Measurements from ENCODE around the gene YKT6. TPM values are rescaled to one million over a fixed set of nuclear protein-coding genes. Genes with fewer than 3 reads are reported as not detected.

Gene YKT6
- total RNA-seq, 1 donor from 2014 or later: 75.0 TPM

DNA sequence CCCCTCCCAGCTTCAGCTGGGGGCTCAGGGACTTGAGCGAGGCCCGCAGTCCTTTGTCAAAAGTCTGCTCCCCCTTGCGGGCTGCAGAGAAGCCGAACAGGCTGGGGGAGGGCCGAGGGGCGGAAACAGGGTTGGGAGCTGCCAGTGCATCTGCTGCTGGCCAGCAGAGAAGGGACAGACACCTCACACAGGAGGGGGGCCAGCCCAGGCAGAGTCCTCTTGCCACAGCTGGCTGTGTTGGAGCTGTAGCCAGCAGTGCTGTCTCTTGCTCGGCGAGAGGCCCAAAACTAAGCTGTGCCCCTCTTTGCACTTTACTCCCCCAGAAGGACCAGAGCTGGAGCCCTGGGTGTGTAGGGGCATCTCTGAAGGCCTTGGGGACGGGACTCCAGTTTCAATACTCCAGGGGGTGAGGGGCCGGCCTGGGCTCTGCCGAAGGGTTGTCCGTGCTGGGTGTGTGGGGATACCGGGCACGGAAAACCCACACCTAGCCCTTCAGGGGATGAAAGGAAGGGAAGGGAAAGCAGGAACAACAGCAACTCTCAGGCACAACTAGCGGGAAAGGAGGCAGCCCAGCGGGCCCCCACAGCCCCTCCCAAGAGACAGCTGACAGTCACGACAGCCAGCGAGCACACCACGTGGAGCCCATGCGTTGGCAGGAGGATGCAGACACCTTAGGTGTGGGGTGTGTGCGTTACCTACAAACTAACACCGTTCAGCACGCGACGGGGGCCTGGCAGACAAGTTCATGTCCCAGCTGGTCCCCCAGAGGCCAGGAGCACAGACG is 17.8 kb downstream of the YKT6 start:
- DNase-seq (ENCODE audit: low read depth in 2 of 2): peak in 1 of 2 donors; percentile 42

DNA sequence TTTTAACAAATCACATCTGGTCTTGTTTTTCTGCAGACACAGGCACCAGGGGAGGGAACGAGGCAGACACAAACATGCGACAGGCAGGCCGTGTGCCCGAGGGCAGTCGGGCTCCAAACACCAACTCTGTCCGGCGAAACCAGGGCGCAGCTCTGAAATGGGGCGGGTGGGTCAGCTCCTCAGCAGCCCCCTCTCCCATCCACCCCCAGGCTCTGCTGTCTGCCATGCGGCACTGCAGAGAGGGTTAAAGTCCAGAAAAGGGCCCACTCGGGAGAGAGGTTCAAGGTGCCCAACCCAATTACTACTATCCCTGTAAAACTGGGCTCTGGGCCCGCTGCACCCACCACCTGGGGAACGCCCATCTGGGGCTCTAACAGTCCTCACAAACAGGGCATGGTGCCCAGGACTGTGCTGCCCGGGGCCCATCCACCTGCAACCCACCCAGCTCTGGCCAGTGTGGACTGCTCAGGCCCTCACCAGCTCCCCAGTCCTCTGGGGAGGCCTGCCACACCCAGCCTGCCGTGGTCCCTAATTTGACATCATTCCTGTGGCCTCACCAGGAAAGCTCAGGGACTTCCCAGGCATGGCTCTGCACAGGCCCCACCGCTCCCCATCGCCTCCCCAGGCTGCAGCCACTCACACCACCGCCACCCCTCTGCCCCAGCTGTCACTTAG is 18.7 kb downstream of the YKT6 start:
- no peak for DNase-seq (ENCODE audit: low read depth in 2 of 2)

DNA sequence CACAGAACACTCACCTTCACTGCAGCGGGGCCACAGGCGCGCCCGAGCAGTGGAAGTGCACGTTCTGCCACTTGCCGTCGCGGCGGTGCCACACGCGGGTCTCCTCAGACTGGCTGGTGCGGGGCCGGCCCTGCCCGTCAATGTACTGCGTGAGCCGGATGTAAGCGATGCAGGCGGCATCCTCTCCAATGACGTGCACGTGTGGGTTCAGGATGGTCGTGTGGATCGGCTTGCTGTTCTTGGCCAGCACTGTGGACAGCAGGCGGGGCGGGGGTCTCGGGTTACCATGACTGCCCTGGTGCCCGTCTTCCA is 19.2 kb downstream of the YKT6 start:
- DNase-seq (ENCODE audit: low read depth in 2 of 2): no peak

DNA sequence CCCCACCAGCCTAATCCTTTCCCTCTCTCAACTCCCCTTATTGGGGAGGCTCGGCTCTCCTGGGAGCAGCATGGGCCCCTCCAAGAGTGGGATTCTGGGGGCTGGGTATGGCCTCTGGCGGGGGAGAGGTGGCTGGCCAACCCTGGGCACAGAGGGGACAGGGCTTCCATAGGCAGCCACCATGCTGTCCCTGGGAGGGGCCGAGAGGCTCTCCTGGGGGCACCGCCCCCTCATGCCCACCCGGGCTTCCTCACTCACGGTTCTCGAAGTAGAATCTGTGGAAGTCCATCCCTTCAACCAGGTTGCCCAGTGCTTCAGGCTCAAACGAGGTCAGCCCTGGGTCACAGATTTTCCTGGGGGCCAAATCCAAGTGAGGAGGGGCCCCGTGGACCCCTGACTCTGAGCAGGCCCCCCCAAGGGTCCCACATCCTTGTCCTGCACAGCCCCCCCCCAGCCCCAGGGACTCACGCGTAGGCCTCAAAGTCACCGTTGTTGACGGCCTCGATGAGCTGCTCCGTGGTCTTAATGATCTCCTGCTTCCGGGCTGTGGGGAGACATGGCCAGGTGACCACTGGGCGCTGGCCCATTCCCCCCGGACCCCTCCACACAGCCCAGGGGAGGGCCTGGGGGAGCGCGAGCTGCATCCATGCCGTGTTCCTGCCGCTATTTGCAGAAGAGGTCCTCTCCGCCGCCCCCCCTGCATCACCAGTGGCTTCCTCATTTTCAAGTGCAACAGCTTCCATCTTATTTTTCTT is 19.8 kb downstream of the YKT6 start:
- DNase-seq (ENCODE audit: low read depth in 2 of 2): no peak

DNA sequence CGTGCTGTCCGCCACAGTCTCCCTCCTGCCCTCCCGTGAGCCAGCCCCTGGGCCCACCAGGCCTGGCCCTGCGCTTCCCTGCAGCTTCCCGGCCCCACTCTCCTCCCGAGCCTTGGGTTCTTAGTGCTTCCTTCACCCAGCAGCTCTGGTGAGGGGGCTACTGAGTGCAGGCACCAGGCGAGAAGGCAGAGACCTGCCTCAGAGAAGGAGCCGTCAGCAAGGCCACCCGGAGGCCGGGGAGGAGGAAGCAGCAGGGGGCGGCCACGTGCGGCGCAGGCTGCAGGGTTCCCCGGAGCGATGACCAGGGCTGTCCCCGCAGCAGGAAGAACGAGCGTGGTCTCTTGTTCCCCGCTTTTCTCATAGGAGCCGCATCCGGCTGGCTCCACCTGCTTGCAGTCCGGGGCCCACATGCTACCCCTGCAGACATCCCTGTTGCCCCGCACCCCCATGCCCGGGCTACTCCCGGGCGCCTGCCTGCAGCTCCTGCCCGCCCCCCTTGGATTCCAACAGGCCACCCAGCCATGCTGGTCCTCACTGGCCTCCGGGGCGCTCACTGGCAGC is 20.5 kb downstream of the YKT6 start:
- peak; percentile 12 to 27 for DNase-seq (ENCODE audit: low read depth in 2 of 2)

DNA sequence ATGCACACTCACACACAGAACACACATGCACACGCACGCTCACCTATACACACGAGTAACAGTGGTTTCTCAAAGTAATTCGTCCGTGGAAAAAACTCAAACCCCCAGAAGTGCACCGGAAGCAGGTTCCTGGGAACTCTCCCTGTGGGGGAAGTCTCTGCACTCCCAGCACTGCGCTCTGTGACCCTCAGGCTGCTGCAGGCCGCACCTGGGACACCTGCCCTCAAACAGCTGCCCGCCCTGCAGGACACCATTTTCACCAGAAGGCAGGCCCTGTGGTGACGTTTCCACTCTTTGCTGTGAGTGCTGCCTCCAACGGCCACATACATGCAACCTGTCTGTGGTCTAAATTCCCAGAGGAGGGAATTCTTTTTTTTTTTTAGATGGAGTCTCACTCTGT is 21.3 kb downstream of the YKT6 start:
- no peak for DNase-seq (ENCODE audit: low read depth in 2 of 2)

DNA sequence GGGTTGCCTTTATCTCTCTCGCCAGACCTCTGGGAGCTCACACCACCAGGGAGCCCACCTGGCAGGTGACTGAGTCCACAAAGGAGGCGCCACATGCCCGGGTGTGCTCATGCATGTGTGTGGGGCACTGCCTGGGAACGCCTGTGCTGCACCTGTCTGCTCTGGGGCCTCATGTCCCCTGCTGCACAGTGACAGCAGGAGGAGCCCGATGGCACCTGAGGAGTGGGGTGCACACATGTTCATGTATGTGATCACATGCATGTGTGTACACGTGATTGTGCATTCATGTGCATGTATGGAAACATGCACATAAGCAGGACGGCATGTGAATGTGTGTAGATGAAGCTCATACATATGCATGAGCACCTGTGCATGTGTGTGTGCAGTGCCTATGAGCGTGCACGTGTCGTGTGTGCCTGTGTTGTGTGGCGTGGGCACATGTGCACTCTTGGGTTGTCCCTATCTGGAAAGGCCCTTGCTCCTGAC is 22.0 kb downstream of the YKT6 start:
- DNase-seq (ENCODE audit: low read depth in 2 of 2): no peak

DNA sequence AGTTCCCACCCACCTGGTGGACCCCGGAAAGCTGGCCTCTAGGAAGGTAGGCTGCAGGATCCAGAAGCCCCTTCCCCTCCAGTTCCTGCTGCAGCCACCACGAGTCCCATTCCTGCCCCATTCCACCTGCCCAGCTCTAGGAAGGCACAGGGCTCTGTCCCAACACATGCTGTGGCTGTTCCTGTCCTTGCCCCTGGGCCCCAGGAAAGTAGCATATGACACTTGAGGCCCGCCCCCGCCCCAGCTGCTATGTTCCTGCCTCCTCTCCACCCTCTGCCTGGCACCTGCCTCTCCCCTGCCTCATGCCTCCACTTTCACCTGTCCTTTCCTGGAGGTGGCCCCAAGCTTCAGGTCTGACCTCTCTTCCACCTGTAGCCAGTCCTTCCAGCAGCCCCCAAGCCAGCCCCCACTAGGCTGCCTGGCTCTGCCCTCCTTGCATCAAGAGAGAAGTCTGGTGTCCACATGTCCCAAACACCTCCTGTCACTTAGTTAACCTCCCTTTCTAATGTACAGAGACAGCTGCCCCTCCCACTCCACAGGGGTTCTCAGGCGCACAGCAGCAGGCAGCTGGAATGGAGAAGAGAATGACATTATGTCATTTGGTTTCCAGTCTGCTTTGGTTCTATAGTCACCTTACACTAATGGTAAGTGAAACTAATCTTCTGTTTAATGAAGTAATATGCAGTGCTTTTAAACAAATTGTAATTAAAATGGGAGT is 22.7 kb downstream of the YKT6 start:
- no peak for DNase-seq (ENCODE audit: low read depth in 2 of 2)

DNA sequence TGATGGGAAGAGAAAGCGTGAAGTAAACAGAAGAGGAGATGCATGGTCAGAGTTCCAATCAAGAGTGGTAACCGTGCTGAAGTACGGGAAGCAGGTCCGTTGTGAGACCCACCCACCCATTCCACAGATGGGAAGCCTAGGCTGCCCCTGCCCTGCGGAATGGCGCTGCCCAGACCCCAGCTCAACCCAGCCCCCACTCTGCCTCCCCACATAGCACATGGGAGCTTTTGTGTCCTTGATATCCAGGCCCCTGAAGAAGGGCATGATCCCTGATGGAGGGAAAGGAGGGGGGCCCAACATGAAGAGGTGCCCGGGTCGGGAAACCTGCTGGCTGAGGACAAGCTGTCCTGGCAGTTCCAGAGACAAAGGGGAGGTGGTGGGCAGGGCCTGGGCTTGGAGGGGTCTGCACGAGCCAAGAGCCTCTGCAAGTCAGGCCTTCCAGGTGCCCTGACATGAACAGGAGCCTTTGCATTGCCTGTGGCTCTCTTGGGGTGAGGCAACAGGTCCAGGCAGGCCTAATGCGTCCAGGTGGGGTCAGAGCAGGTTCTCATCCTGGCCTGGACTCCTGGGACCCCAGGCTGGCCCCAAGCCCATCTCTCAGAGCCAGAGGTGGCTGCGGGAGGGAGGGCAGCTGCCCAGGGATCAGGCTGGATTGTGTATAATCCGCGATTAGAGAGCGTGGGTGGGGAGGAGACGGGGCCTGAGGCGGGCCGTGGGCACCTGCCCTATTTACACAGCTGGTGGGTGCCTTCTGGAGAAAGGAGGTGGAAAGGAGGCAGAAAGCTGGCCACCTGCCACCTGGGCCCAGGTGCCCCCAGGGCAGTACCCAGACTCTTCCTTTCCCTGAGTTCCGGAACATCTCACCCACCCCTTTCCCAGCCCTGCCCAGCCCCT is 23.5 kb downstream of the YKT6 start:
- no peak for DNase-seq (ENCODE audit: low read depth in 2 of 2)

DNA sequence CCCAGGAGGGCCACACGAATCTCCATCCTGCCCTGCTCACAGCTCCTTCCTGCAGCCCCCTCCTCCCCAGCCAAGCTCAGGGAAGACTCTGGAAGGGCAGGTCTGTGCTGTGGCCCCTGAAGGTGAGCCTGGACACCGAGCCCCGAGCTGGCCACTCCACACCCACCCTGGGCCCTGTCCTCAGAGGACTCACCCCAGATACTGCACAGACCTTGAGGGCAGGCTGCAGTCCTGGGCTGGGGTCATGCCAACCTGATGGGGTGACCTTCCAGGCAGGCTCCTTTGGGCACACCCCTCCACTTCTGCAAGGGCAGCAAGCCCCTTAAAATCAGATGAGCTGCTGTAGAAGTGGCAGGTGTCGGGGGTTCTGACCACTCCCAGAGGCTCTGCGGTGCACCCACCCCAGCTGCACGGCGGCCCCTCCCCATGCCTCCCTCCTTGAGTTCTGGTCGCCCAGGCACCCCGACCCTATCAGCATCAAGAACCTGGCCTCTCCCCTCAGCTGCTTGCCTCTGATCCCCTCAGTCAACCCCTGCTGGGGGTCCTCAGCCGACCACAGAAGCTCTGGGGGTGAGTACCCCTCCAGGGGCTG is 24.3 kb downstream of the YKT6 start:
- no peak for DNase-seq (ENCODE audit: low read depth in 2 of 2)

DNA sequence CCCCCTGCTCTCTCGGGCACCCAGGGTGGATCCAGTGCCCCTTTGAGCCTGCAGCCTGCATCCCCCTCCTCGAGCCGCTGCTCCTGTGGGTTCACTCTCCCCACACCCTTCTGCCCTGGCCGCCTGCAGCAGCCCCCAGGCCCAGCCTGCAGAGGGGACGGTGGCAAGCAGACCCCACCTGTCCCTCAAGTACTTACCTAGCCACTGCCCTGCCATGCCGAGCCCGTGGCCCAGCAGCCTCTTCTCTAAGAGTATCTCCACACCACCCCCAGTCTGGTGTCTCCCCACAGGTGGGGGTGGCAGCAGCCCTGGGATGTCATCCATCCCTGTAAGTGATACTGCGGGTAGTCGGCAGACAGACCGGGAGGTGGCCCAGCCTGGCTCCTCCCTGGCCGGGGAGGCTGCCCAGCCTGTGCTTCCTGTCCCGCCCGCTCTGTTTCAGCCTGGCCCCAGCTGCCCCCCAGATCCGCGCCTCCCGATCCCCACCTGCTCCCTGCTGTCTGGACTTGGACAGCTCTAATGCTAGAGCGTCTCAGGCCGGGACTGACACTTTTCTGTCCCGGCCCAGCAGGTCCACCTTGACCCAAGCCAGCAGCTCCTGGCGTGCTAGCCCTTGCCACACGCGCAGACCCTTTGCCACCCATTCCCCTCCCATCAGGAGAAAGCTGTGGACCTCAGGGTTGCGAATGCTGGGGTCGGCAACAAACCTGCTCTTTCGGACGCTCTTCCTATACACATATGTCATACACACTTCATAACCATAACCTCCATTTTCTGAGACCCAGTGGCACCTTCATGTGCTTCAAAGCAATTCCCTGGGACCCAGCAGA is 25.0 kb downstream of the YKT6 start:
- peak in 1 of 2 donors; percentile 28 for DNase-seq (ENCODE audit: low read depth in 2 of 2)

DNA sequence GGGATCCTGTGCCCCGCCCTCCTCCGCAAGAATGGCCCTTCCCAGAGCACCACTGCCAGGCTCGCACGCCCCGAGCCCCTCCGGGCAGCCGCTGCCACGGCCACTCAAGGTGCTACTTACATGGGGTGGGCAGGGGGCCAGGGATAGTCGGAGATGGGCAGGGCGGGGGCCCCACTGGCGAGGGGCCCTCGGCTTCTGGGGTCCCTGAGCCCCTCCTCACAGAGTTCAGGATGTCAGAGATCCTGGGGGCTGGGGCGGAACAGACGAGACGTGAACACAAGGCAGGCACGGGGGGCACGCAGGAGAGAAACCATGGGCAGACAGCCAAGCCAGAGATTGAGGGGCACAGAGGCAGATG is 25.6 kb downstream of the YKT6 start:
- no peak for DNase-seq (ENCODE audit: low read depth in 2 of 2)

DNA sequence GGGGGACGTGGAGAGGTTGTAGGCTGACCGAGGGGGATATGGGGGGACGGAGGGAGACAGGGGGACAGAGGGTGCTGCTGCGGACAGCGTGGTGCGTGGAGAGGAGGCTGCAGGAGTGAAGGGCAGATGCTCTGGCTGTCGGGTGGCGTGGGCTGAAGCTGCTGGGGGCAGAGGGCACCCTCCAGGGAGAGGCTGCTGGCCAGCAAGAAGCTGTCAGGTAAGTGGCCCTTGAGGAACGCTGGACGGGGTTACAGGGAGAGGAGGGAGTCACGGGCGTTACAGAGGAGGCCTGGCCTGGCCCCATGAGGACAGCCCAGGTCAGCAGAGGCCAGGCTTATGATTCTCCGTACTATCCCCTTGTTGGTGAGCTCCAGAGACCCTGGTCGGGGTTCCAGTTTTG is 27.1 kb downstream of the YKT6 start:
- no peak for DNase-seq (ENCODE audit: low read depth in 2 of 2)

DNA sequence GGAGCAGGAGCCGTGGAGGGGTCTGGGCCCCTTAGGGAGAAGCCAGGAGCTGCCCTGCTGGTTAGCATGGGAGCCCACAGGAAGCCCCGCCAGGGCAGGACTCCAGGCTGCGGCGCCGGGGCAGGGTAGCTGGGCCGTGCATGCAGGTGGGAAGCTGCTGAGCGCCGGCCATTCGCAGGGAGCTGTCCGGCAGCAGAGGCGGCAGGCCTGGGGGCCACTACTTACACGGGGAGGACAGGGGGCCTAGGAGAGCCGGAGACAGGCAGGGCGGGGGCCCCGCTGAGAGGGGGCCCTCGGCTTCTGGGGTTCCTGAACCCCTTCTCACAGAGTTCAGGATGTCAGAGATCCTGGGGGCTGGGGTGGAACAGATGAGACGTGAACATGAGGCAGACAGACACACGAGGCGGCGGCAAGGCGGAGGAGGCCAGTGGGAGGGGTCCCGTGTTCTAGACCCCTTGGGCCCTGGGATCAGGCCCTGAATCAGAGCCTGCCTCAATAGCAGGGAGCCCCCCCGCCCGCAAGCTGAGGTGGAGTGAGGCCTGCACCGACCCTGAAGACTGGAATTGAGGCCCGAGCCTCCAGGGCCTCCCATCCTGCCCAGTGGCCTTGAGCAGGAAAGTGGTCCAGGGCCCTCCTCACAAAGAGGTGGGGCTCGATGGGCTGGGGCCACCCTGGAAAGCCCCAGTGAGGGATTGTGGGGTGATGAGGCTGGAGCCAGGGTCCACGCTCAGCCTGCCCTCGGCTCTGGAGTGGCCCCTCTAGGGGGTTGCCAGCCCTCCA is 28.0 kb downstream of the YKT6 start:
- DNase-seq (ENCODE audit: low read depth in 2 of 2): no peak

DNA sequence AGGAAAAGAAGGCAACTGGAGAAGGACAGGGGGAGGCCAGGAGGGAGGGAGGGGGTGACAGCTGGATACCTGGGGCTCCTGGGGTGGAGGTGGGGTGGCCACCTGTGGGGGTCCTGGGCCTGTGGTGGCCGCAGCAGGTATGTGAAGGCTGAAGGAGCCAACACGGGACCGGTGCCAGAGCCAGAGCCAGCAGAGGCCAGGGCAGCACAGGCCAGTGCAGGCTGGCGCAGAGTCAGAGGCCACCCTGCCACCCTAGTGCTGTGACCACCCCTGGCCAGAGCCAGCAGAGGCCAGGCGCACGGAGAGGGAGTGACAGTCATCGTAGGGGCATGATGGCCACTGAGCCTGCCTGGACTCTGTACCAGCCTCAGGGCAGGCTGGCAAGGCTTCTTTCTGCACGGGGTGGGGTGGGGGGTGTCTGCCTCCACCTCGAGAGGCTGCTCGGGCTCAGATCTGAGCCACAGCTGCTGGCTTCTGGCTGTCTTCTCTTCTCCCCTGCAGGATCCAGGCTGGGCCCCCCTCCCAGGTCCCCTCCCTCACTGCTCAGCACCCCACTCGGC is 28.8 kb downstream of the YKT6 start:
- no peak for DNase-seq (ENCODE audit: low read depth in 2 of 2)

DNA sequence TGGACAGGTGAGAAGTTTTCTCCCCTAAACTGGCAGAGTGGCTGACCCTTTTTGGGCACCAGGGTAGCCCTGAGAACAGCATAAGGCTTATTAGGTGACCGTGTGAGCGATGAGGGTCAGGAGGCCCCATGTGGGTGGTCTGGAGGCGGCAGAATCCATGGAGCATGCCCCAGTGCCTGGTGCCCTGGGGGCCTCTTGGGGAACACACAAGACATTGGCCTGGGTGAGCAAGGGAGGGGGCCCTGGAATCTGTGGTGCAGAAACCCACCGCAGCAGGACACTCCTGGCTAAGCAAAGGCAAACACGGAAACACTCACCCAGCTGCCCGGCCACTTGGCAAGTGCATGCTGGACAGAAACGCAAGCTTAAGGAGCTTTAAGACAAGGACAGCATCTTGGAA is 29.5 kb downstream of the YKT6 start:
- DNase-seq (ENCODE audit: low read depth in 2 of 2): no peak

DNA sequence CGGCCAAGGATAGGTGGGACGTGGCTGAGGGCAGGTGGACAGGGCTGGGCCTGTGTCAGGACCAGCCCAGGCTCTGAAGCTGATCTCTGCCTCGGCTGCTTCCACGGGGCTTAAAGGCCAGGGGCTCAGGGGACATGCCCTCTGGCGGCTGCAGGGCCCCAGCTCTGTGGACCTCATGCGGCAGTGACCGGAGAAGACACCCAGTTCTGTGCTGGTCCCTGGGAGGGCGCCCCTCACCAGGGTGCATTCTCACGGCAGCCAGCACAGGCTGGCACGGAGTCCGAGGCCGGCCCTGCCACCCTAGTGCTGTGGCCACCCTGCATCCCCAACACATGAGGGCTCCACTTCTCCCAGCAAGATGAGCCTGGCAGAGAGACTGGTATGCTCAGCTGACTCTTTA is 30.3 kb downstream of the YKT6 start:
- no peak for DNase-seq (ENCODE audit: low read depth in 2 of 2)

DNA sequence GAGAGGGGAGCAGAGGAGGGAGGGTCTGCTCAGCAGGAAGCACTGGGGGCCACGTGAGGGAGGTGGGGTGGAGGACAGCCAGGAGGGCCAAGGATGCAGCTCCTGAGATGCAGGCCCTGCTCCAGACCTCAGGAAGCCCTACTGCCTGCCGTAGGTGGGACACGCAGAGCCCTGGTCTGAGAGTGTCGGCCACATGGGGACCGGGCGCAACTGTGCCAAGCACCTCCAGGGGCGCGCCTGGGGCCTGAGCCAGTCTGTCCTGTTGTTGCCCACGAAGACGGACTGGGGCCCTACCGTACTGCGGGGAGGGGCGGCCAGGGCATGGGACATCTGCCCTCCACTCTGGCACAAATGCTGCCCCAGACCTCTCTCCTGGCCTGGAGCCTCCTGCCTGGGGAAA is 31.6 kb downstream of the YKT6 start:
- DNase-seq (ENCODE audit: low read depth in 2 of 2): no peak

Measured in lung microvascular endothelial cell (primary cell).